ENCODE results near the gene EDRF1.
"Not testable (repeated sequence)": the region's sequence is repeated elsewhere in the genome, so short reads cannot be mapped to it uniquely, and the experiment has no call there.

The EDRF1 gene

GRCh38 chr10:125719173-125720001, at the start of gene EDRF1:
Gene EDRF1 (plus strand): TSS chr10:125719709. CDS start chr10:125719808, 99 bp downstream.
- DNase-seq = peak; percentile 100

- DNase-seq = no peak
Observed at GRCh38 chr10:125672884-125673283, 46.6 kb upstream of the EDRF1 start.

GRCh38 chr10:125679436-125679835, 40.1 kb upstream of the EDRF1 start:
- DNase-seq = no peak

- no peak for DNase-seq
Observed at GRCh38 chr10:125683063-125683462, 36.4 kb upstream of the EDRF1 start, which contains the start of gene TEX36. Gene TEX36 (minus strand): TSS chr10:125683163. CDS start chr10:125682989, 174 bp downstream.

GRCh38 chr10:125683821-125684220, 35.7 kb upstream of the EDRF1 start:
- no peak for DNase-seq

GRCh38 chr10:125684581-125684980, 34.9 kb upstream of the EDRF1 start:
- DNase-seq = peak; percentile 32

- no peak for DNase-seq
Observed at GRCh38 chr10:125687507-125688185, 31.9 kb upstream of the EDRF1 start.

- DNase-seq = no peak
Observed at GRCh38 chr10:125689955-125690569, 29.4 kb upstream of the EDRF1 start.

GRCh38 chr10:125691160-125691981, 28.1 kb upstream of the EDRF1 start:
- no peak for DNase-seq

GRCh38 chr10:125692196-125692595, 27.3 kb upstream of the EDRF1 start:
- DNase-seq = no peak

GRCh38 chr10:125692601-125693523, 26.6 kb upstream of the EDRF1 start:
- no peak for DNase-seq

GRCh38 chr10:125693524-125693847, 26.0 kb upstream of the EDRF1 start:
- no peak for DNase-seq

- DNase-seq = no peak
Observed at GRCh38 chr10:125694883-125695282, 24.6 kb upstream of the EDRF1 start.

- DNase-seq = not testable (repeated sequence)
Observed at GRCh38 chr10:125696884-125697283, 22.6 kb upstream of the EDRF1 start.

- no peak for DNase-seq
Observed at GRCh38 chr10:125698481-125698998, 21.0 kb upstream of the EDRF1 start.

GRCh38 chr10:125699562-125700143, 19.9 kb upstream of the EDRF1 start:
- DNase-seq = no peak

GRCh38 chr10:125700355-125700911, 19.1 kb upstream of the EDRF1 start:
- DNase-seq = no peak

GRCh38 chr10:125707541-125708468, 11.7 kb upstream of the EDRF1 start:
- no peak for DNase-seq

GRCh38 chr10:125708971-125709503, 10.5 kb upstream of the EDRF1 start:
- DNase-seq = no peak
